Neural cell (in vitro differentiated cells): ENCODE measurements around the gene LTBP4.

Experiments
- EP300 ChIP-seq: fragments of 450-650 bp; conservative IDR thresholded peaks from 2 replicates; pipeline ENCODE4 v1.6.1; 2014; ENCODE audit warnings: antibody characterized with exemption, mild to moderate bottlenecking, moderate library complexity; ENCODE audit not compliant: poor library complexity, severe bottlenecking
- EZH2 ChIP-seq: fragments of 200-600, 300-800 bp; shearing (Covaris generic), sonication (generic); IDR thresholded peaks from 2 replicates; pipeline ENCODE4 v1.6.1; 2014; ENCODE audit warnings: antibody characterized with exemption, low read length, borderline replicate concordance, mild to moderate bottlenecking; ENCODE audit not compliant: insufficient read depth, poor library complexity, severe bottlenecking
- MXI1 ChIP-seq: fragments of 450-650 bp; conservative IDR thresholded peaks from 2 replicates; pipeline ENCODE4 v1.6.1; 2014; ENCODE audit warnings: antibody characterized with exemption, mild to moderate bottlenecking; ENCODE audit not compliant: poor library complexity, severe bottlenecking
- POLR2AphosphoS5 ChIP-seq: IDR thresholded peaks from 2 replicates; pipeline ENCODE4 v1.6.1; 2012
- RAD21 ChIP-seq: fragments of 450-650 bp; conservative IDR thresholded peaks from 2 replicates; pipeline ENCODE4 v1.6.1; 2014; ENCODE audit warnings: antibody characterized with exemption, mild to moderate bottlenecking, moderate library complexity
- SMC3 ChIP-seq: fragments of 450-650 bp; conservative IDR thresholded peaks from 2 replicates; pipeline ENCODE4 v1.6.1; 2014; ENCODE audit warnings: antibody characterized with exemption, mild to moderate bottlenecking, moderate library complexity; ENCODE audit not compliant: poor library complexity
- TAF1 ChIP-seq: IDR thresholded peaks from 2 replicates; pipeline ENCODE4 v1.6.1; 2012; ENCODE audit warnings: low read depth
- TF ChIP-seq, protein P1 (sequence below): fragments of 450-650 bp; IDR thresholded peaks from 2 replicates; pipeline ENCODE4 v1.5.1; 2014; ENCODE audit warnings: antibody characterized with exemption, mild to moderate bottlenecking, moderate library complexity; ENCODE audit not compliant: poor library complexity, severe bottlenecking
- TF ChIP-seq, protein P2 (sequence below): IDR thresholded peaks from 2 replicates; pipeline ENCODE4 v1.6.1; 2012; ENCODE audit warnings: borderline replicate concordance

DNA sequence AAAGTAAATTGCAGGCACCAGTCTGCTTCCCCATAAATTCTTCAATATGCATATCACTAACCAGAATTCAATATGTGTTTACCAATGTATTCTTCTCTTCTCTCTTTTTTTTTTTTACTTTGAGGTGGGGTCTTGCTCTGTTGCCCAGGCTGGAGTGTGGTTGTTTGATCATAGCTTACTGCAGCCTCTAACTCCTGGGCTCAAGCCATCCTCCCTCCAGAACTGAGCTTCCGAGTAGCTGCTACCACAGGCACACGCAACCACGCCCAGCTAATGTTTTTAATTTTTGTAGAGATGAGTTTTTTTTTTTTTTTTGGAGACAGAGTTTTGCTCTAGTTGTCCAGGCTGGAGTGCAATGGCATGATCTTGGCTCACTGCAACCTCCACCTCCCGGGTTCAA lies 16.8 kb downstream of the LTBP4 start:
- TF ChIP-seq, protein P1, sequence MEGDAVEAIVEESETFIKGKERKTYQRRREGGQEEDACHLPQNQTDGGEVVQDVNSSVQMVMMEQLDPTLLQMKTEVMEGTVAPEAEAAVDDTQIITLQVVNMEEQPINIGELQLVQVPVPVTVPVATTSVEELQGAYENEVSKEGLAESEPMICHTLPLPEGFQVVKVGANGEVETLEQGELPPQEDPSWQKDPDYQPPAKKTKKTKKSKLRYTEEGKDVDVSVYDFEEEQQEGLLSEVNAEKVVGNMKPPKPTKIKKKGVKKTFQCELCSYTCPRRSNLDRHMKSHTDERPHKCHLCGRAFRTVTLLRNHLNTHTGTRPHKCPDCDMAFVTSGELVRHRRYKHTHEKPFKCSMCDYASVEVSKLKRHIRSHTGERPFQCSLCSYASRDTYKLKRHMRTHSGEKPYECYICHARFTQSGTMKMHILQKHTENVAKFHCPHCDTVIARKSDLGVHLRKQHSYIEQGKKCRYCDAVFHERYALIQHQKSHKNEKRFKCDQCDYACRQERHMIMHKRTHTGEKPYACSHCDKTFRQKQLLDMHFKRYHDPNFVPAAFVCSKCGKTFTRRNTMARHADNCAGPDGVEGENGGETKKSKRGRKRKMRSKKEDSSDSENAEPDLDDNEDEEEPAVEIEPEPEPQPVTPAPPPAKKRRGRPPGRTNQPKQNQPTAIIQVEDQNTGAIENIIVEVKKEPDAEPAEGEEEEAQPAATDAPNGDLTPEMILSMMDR = no peak
- TF ChIP-seq, protein P2, sequence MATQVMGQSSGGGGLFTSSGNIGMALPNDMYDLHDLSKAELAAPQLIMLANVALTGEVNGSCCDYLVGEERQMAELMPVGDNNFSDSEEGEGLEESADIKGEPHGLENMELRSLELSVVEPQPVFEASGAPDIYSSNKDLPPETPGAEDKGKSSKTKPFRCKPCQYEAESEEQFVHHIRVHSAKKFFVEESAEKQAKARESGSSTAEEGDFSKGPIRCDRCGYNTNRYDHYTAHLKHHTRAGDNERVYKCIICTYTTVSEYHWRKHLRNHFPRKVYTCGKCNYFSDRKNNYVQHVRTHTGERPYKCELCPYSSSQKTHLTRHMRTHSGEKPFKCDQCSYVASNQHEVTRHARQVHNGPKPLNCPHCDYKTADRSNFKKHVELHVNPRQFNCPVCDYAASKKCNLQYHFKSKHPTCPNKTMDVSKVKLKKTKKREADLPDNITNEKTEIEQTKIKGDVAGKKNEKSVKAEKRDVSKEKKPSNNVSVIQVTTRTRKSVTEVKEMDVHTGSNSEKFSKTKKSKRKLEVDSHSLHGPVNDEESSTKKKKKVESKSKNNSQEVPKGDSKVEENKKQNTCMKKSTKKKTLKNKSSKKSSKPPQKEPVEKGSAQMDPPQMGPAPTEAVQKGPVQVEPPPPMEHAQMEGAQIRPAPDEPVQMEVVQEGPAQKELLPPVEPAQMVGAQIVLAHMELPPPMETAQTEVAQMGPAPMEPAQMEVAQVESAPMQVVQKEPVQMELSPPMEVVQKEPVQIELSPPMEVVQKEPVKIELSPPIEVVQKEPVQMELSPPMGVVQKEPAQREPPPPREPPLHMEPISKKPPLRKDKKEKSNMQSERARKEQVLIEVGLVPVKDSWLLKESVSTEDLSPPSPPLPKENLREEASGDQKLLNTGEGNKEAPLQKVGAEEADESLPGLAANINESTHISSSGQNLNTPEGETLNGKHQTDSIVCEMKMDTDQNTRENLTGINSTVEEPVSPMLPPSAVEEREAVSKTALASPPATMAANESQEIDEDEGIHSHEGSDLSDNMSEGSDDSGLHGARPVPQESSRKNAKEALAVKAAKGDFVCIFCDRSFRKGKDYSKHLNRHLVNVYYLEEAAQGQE = no peak
- no peak for TF ChIP-seq RAD21
- no peak for TF ChIP-seq MXI1
- no peak for TF ChIP-seq SMC3
- no peak for TF ChIP-seq EZH2
- no peak for TF ChIP-seq TAF1
- no peak for TF ChIP-seq POLR2AphosphoS5
- TF ChIP-seq EP300 = no peak
